IMR-90 (cell line): Measurements from ENCODE around the gene CNNM2.

Source experiments
- CTCF ChIP-seq: conservative IDR thresholded peaks from 2 replicates; pipeline ENCODE4 v1.5.1; 2012; ENCODE audit warnings: mild to moderate bottlenecking, low read depth, low read length, improper control_type of control experiment
- POLR2A ChIP-seq: IDR thresholded peaks from 2 replicates; pipeline ENCODE4 v1.6.1; 2012; ENCODE audit warnings: mild to moderate bottlenecking, low read depth, low read length

- TF ChIP-seq CTCF (peak; percentile 56), POLR2A (no peak)
Measured at GRCh38 chr10:103053659-103054581, 135.8 kb downstream of the CNNM2 start.
